UCSD-AML1 (cell line): ENCODE measurements around the gene HAGHL.
"Not testable (repeated sequence)": the region's sequence is repeated elsewhere in the genome, so short reads cannot be mapped to it uniquely, and the experiment has no call there.

Experiments
- DNase-seq: peaks from one replicate; lab custom pipeline; 2025; ENCODE audit not compliant: unreplicated experiment; lab: John Stamatoyannopoulos, UW

The HAGHL gene

DNA sequence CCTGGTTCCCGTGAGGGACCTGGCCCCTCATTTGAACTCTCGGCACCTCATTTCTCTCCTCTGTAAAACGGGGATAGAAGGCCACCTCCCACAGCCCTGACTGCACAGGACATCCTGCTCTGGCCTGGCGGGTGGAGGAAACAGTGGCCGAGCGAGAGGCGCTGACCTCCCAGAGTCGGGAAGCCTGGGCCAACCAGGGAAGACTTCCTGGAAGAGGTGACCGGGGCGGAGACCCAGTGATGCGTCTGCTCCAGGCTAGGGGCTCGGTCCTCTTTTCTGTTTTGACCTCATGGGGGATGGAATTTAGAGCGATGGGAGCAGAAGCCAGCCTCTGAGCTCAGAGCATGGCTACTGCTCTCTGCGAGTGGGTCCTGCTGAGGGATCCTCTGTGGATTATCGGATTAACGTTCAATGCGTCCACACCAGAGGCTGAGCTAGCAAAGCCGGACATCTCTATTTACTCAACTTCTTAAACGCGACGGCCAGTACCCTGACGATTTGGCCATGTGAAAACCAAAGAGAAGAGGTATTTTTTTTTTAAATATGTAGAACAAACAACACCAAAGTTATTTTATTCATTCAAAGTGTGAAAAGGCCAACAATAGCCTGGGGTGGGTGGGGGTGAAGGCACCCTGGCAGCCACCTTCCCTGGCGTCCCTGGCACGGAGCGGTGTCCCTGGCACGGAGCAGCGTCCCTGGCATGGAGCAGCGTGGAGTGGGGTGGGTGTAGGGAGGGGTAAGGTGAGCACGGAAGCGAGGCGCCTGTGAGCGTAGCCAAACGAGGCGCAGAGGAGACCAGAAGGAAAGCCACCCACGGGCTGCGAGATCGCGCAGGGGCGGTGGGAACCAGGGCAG is 24.5 kb downstream of the HAGHL start:
- no peak for DNase-seq

DNA sequence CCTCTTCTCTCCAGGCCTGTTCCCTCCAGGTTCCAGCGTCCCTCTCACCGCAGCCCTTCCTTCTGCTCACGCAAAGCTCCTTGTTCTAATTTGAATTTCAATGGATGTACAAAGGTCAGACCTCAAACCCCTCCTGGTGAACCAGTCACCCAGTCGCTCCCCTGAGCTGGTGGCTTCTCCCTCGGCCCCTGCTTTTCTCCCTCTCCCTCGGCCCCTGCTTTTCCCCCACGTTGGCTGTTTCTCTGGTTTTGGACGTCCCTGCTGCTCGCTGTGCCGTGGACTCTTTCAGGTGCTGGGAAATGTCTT is 25.1 kb downstream of the HAGHL start:
- no peak for DNase-seq

DNA sequence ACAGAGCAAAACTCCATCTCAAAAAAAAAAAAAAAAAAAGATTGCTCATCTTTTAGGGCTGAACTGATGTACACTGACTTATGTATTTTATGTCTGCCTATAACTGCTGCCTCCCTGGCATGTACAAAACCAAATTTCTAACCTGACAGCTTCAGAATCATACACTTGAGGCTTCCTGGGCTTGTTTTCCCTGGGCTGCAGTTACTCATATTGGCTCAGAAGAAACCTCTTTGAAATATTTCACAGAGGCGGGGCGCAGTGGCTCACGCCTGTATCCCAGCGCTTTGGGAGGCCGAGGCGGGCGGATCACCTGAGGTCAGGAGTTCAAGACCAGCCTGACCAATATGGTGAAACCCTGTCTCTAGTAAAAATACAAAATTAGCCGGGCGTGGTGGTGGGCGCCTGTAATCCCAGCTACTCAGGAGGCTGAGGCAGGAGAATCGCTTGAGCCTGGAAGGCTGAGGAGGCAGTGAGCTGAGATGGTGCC is 27.3 kb downstream of the HAGHL start:
- not testable (repeated sequence) for DNase-seq

DNA sequence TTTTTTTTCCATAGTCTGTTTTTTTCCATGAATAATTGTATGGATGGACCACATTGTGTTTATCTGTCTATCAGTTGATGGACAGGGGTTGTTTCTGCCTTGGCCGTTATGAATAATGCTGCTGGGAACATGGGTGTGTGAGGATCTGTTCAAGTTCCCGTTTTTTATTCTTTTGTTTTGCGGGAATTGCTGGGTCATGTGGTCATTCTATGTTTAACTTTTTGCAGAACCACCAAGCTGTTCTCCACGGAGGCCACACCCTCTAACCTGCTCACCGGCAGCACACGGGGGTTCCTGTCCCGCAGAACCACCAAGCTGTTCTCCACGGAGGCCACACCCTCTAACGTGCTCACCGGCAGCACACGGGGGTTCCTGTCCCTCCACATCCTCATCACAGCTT is 27.8 kb downstream of the HAGHL start:
- DNase-seq = peak; percentile 49

DNA sequence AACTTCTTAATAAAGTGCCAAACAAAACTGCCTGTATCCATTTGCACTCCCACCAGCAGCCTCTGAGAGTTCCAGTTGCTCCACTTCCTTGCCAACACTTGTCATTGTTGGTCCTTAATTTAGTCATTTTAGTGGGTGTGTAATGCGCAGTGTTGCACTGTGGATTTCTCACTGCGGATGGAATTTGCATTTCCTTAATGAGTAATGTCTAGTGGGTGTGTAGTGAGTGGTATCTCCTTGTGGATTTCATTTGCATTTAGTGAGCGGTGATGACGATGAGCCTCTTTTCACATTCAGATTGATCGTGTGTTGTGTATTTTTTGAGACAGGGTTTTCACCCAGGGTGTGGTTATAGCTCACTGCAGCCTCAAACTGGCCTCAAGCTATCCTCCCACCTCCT is 29.5 kb downstream of the HAGHL start:
- no peak for DNase-seq

DNA sequence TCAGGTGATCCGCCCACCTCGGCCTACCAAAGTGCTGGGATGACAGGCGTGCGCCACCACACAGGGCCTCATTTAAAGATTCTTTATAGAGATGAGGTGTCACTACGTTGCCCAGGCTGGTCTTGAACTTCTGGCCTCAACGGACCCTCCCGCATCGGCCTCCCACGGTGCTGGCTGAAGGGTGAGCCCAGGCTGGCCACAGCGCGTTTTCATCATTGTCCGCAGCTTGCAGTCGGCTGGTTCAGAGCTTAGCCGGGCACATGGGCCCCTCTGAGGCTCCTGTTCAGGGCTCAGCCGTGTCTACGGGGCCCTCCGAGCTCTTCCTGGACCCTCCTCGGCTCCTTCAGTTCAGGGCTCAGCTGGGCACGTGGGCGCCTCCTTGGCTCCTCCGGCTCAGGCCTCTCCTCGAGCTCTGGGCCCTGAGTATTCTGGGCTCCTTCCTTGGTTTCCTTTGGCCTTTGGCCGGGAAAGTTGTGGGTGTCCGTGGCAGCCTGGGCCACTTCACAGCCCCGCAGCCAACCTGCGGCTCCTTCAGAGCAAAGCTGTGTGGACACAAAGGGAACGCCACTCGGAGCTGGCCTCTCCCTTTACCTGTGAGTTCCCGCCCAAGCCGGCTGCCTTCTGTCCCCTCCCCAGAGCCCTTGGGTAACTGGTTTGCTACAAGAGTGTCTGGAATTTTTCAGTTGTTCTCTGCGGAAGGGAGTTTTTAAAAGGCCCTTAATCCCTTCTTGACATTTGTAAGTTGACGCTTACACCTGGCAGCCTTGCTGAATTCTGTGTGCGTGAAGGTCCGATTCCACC is 32.4 kb downstream of the HAGHL start:
- no peak for DNase-seq

DNA sequence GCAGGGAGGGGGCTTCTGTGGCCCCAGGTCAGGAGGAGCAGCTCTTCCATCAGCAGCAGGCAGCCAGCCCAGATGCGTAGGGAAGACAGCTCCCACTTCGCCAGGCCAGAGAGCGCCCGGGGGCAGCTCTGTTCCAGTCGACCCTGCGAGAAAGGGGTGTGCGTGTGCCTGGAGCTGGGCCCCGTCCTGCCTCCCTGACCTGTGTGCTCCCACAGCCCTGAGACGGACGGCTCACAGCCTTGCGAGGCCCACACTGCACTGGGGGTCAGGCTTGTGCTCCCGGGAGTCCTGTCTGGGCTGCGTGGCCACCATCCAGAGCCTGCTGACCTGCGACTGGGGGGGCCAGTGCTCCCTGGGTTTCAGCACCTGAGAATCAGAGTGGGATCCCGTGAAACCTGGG is 33.2 kb downstream of the HAGHL start:
- no peak for DNase-seq

DNA sequence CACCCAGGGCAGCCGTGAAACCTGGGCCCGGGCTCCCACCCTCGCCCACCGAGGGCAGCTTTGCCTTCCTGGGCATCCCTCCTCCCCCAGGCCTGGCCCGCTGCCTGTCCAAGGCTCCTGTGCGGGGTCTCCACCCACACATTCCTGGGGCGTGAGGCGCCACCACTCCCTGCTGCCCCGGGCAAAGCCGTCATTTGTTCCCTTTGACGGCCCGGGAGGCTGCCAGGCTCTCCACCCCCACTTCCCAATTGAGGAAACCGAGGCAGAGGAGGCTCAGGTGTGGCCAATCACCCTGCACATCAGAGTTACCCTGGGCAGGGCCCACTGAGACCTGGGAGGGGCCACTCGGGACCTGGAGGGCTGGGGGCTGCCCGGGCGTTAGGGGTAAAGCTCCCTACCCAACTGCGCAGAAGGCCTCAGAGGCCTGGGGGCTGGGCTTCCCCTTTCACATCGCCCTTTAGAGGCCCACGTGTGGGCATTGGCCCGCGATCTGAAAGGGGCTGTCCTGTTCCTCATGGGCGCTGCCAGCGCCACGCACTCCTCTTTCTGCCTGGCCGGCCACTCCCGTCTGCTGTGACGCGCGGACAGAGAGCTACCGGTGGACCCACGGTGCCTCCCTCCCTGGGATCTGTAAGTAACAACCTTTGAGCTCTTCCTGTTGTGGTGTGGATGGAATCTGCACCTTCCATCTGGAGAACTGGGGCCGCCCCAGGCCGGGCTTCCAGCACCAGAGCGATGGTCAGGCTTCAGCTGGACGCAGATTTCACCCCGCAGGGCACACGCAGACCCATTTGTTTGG is 33.8 kb downstream of the HAGHL start, which contains the start of gene MSLN:
Gene MSLN (plus strand): TSS at position 190 of the 799 bp plus-strand sequence. CDS start 1,947 bp downstream, outside the sequence.
- DNase-seq = no peak

DNA sequence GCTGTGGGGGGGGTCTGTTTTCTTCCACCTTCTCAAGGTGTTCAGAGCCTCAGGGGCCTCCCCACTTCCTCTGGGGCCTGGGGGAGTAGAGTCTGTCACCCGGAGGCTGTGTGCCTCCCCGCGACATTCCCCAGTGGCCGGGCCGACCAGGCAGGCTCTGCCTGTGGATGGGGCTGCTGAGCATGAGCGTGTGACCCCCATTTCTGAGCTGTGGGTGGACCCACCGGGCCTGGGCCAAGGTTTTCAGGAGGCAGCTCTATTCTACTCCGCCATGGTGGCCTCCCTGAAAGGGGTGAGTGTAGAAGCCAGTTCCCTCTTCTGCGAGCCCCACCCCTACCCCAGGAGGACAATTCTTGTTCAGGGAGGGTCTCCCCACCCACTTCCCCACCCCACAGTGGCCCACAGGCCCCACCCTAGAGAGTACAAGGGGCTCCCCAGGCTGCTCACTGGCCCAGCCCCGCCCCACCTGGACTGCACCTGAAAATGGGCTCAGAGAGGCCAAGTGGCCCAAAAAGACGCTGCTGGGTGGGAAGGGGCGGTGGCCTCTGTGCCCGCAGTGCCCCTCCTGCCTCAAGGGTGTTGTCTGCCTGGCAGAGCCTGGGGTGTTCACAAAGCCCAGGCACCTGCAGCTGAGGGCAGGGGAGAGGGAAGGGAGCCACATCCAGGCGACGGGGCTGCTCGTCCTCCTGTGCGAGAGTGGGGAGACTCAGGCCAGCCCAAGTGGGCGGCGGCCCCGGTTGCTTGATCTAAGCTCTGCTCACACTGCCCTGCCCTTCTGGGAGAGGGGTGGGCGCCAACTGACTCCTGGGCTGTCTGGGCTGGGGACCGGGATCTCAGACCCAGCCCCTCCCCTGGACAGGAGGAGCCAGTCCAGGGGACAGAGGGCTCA is 35.0 kb downstream of the HAGHL start:
- no peak for DNase-seq

DNA sequence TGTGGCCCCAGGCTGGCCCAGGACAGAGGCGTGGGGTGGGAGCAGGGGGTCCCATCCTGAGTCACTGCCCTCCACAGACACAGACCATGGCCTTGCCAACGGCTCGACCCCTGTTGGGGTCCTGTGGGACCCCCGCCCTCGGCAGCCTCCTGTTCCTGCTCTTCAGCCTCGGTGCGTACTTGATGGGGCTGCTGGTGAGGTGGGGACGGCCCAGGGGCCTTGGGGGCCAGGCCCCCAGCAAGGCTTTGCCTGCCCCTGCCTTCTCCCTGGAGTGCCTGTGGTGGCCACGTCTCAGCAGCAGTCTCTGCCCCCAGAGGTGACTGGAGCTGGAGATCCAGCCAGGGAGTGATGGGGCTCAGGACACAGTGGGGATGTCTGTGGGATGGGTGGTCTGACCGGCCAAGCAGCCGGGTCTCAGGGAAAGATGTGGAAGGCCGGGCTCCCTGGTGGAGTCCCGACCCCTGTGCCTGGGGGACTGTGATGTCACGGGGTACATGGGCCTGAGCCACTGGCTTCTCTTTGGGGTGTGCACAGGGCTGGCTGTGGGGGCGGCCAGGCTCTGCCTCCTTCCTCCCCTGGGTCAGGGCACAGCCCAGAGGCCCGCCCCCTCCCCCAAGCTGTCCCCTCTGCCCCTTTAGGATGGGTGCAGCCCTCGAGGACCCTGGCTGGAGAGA is 35.8 kb downstream of the HAGHL start:
- no peak for DNase-seq

DNA sequence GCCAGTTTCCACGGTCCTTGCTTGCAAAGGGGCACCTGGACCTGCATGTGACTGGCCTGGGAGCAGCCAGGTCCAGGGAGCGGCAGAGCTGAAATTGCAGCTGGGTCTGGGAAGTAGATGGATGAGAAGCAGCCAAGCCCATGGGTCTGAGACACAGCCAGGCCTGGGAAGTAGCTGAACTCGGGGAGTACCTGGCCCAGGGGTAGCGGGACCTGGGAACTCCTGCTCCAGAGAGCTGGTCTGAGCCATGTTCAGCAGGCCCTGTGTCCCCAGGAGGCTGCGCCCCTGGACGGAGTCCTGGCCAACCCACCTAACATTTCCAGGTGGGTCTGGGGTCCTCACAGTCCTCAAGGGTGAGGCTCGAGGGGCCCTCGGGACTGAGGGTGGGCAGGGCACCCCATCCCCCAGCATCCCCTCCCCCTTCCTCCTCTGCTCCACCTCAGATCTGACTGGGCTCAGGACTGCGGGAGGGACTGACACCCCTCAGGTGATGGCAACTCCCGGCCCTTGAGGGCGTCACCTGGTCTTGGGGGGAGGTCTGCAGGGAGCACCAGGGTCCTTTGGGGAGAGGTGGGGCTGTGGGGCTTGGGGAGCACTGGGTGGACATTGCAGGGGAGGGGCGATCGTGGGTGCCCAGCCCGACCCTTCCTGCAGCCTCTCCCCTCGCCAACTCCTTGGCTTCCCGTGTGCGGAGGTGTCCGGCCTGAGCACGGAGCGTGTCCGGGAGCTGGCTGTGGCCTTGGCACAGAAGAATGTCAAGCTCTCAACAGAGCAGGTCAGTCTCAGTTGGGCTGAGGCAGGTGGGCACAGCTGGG is 36.7 kb downstream of the HAGHL start:
- DNase-seq = no peak

DNA sequence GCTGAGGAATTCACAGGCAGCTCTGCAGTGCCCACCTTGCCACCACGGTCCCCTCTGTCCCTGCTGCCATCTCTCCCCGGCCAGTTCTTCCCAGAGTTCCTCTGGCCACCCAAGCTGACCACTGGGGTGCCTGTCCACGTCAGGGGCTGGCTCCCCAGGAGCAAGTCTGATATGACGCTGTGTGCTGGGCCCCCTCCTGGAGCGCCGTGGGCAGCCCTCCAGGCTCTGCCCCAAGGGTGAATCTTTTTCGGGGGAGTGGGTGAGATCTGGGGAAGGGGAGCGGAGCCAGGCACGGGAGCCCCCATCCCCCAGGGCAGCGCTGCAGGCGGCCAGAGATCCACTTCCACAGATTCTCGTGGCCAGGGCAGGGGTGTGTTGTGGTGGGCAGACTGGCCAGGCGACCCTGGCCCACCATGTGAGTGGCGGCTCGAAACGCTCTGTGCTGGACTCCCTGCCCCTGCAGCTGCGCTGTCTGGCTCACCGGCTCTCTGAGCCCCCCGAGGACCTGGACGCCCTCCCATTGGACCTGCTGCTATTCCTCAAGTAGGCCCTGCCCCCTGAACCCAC is 37.4 kb downstream of the HAGHL start:
- no peak for DNase-seq

DNA sequence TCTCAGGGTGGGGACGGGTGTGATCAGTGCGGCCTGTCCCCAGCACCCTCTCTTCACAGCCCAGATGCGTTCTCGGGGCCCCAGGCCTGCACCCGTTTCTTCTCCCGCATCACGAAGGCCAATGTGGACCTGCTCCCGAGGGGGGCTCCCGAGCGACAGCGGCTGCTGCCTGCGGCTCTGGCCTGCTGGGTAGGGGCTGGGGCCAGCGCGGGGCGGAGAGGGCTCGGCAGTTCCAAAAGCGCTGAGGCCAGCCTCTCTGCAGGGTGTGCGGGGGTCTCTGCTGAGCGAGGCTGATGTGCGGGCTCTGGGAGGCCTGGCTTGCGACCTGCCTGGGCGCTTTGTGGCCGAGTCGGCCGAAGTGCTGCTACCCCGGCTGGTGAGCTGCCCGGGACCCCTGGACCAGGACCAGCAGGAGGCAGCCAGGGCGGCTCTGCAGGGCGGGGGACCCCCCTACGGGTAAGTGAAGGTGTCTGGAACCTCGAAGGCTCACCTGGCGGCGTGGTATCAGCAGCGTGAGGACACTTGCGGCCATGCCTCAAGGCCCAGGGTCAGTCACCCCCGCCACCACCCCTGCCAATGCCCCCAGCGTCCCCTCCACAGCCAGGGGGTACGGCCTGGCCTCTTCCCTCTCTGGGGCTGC is 38.1 kb downstream of the HAGHL start:
- DNase-seq = no peak

DNA sequence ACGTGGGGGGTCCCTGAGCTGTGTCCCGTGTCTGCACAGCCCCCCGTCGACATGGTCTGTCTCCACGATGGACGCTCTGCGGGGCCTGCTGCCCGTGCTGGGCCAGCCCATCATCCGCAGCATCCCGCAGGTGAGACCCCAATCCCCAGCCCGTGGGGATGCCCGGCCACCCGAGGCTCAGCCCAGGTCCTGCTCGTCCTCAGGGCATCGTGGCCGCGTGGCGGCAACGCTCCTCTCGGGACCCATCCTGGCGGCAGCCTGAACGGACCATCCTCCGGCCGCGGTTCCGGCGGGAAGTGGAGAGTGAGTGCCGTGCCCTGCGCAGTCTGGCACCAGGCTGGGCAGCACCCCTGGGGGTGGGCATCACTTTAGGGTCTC is 38.6 kb downstream of the HAGHL start:
- DNase-seq = no peak

DNA sequence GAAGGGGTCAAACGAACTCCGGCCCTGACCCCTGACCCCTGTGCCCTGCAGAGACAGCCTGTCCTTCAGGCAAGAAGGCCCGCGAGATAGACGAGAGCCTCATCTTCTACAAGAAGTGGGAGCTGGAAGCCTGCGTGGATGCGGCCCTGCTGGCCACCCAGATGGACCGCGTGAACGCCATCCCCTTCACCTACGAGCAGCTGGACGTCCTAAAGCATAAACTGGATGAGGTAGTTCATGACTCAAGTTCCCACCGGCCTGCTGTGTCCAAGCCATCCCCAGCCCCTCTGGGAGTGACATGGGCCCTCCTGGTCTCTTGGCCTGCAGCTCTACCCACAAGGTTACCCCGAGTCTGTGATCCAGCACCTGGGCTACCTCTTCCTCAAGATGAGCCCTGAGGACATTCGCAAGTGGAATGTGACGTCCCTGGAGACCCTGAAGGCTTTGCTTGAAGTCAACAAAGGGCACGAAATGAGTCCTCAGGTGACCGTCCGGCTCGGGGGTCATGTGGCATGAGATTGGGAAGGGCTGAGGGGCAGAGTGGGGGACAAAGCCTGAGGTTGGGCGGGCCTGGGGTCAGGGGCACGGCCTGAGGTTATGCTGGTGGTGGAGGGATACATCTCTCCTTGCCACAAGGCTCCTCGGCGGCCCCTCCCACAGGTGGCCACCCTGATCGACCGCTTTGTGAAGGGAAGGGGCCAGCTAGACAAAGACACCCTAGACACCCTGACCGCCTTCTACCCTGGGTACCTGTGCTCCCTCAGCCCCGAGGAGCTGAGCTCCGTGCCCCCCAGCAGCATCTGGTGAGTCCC is 39.3 kb downstream of the HAGHL start:
- DNase-seq = no peak

DNA sequence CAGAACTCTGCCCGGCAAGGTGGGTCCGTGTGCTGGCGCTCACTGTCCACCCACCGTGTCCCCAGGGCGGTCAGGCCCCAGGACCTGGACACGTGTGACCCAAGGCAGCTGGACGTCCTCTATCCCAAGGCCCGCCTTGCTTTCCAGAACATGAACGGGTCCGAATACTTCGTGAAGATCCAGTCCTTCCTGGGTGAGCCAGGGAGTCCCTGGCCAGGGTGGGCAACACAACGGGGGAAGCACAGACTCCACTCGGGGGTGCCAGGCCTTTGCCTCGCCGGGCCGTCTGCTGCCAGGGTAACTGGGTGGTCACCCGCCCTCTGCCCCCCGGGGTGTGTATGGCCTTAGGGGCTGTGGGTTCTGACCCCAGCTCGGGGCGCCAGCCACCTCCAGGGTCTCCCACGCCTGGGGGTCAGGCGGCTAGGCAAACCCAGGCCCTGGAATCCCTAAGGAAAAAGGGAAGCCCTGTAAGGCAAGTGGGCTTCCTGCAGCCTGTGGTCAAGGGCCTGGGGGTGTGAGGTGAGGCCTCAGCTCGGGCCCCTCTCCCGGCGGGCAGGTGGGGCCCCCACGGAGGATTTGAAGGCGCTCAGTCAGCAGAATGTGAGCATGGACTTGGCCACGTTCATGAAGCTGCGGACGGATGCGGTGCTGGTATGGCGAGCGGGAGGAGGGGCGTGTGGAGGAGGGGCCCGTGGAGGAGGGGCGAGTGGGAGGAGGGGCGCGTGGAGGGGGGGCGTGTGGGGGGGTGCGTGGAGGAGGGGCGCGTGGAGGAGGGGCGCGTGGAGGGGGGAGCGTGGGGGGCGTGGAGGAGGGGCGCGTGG is 40.1 kb downstream of the HAGHL start:
- no peak for DNase-seq
